Measurements from ENCODE around the gene ACOXL.

DNA sequence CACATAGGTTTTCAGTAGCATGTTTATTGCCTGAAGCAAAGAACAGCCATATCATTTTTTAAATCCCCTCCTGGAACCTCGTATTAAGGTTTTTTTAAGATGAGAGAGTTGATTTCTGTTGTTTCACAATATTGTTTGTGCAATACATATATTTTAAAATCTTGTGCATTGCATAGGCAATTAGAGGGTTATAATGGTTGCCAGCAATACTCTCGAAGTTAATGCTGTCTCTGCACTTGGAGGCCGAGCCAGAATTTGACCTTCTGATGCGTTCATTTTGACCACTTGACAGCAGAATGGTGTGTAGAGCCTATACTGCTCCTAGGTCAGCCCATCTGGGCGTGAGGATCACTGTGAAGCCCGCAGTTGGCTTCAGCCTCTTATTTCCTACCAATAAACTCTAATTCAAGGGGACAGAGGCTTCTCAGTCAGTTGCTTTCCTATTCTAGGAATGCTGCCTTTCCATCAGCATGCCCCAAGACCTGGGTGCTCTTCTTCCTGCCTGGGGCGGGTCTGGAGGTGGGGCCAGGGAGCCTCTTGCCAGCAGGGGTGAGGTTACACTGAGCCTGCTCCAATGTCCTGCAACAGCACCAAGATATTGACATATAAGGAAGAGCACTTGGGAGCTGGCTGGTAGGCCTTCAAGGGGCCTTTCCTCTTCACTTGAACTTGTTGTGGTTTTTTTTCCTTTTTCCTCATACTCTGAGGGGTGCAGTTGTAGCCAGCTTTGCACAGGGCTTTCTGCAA is 297.0 kb downstream of the ACOXL start:
- TF ChIP-seq, protein P1, sequence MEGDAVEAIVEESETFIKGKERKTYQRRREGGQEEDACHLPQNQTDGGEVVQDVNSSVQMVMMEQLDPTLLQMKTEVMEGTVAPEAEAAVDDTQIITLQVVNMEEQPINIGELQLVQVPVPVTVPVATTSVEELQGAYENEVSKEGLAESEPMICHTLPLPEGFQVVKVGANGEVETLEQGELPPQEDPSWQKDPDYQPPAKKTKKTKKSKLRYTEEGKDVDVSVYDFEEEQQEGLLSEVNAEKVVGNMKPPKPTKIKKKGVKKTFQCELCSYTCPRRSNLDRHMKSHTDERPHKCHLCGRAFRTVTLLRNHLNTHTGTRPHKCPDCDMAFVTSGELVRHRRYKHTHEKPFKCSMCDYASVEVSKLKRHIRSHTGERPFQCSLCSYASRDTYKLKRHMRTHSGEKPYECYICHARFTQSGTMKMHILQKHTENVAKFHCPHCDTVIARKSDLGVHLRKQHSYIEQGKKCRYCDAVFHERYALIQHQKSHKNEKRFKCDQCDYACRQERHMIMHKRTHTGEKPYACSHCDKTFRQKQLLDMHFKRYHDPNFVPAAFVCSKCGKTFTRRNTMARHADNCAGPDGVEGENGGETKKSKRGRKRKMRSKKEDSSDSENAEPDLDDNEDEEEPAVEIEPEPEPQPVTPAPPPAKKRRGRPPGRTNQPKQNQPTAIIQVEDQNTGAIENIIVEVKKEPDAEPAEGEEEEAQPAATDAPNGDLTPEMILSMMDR (IDR thresholded peaks at IDR 0.05): peak in 1 of 5 experiments; percentile 8
- TF ChIP-seq POLR2AphosphoS5 (IDR thresholded peaks at IDR 0.05): no peak

Data from transverse colon (tissue), 4 donors.